ENCODE data around the gene FOXO1.

The FOXO1 gene

DNA sequence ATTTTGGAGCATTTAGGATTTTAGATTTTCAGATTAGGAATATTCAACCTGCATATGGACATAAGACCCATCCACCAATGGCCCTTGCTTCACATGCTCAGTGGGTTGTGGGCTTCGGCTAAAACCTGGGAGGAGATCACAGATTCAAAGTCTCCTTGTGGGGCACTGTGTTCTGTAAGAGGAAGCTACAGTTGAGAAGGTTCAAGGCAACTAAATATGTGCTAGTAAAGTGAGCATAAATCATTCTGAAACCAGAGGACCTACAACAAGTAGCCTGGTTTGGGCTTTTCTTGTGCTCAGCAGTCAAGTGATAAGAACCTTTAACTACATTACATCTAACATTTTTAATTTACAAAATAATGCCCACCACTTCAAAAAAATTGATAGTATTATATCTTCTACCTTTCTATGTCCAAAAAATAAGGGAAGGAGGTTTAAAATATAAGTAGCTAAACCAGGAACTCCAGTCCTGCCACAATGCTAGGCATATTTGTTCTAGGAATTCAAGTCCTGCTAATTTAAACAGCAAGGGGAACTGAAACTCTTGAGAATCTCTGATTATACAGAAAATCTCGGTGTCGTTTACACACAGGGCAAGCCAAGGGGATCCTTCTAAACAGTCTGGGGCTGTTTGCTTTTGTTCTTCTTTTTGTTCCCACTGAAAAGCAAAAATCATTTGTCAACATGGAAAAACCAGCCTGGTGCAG, 36.6 kb downstream of the FOXO1 start:
- Histone ChIP-seq H3K27ac (no peak overlapping the region), H3K4me3 (ENCODE audit: low read depth, low read length) (no peak overlapping the region)

GRCh38 chr13:40626977-40627376, 39.5 kb downstream of the FOXO1 start:
- no peak overlapping the region for H3K4me3 ChIP-seq (ENCODE audit: low read depth, low read length)
- DNase-seq = no peak
- H3K27me3 ChIP-seq (replicated peaks) = no peaks in the 10 kb centered on the region
- in situ Hi-C loops (cut with HindIII; ENCODE audit: low pct_ligation_motif_present, low sequenced_read_pairs) = no loop called here
- no peaks in the 10 kb centered on the region for H3K36me3 ChIP-seq (replicated peaks)
- no peak overlapping the region for H3K27ac ChIP-seq
- no peak for TF ChIP-seq CTCF (IDR thresholded peaks at IDR 0.05; ENCODE audit: low read depth, low read length, missing control alignments)

More for the DNA sequence above, 36.6 kb downstream of the FOXO1 start:
- in situ Hi-C loops (cut with HindIII; ENCODE audit: low pct_ligation_motif_present, low sequenced_read_pairs) = no loop called here
- H3K36me3 ChIP-seq (replicated peaks) = no peaks in the 10 kb centered on the region
- TF ChIP-seq CTCF (IDR thresholded peaks at IDR 0.05; ENCODE audit: low read depth, low read length, missing control alignments) = no peak
- DNase-seq = no peak
- H3K27me3 ChIP-seq (replicated peaks) = no peaks in the 10 kb centered on the region

DNA sequence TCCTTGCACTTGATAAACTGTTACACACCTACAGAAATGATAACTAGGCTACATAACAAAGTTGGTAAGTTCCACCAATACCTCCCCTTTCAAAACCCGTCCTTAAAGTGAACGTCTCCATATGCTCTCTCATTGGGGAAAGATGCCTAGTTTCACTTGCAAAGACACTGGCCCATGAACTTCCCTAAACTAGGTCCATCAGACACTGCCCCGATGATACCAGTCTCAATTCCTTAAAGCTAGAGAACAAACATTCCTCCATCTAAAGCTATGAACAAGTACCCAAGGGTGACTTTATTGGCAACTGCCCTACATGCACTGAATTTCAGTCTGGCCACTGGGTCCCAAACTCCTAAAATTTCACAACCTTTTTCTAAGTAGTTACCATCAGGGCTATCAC, 39.9 kb downstream of the FOXO1 start:
- no peak overlapping the region for H3K27ac ChIP-seq

DNA sequence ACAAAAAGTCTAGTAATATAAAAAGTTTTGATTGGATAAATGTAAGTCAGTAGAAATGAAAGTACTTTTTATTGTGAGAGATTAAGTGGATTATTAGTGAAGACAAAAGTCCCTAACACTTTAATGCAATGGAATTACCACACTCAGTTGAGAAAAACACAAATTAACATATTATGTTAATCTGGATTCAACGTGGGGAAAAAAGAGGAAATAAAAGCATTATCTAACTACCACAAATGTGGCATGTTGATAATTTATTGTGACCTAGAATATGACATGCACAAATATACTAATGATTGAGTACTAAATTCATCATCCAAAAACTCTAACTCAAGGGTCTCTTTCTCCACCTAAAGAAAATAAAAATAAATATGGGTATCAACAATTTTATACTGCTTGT, 41.5 kb downstream of the FOXO1 start:
- Histone ChIP-seq H3K27me3 (replicated peaks) (no peaks in the 10 kb centered on the region), H3K36me3 (replicated peaks) (no peaks in the 10 kb centered on the region), H3K4me3 (ENCODE audit: low read depth, low read length) (no peak overlapping the region), H3K27ac (no peak overlapping the region)
- DNase-seq = no peak
- in situ Hi-C loops (cut with HindIII; ENCODE audit: low pct_ligation_motif_present, low sequenced_read_pairs) = no loop called here
- no peak for TF ChIP-seq CTCF (IDR thresholded peaks at IDR 0.05; ENCODE audit: low read depth, low read length, missing control alignments)

More for the DNA sequence above, 39.9 kb downstream of the FOXO1 start:
- Histone ChIP-seq H3K4me3 (ENCODE audit: low read depth, low read length) (no peak overlapping the region), H3K36me3 (replicated peaks) (no peaks in the 10 kb centered on the region), H3K27me3 (replicated peaks) (no peaks in the 10 kb centered on the region)
- TF ChIP-seq CTCF (IDR thresholded peaks at IDR 0.05; ENCODE audit: low read depth, low read length, missing control alignments) = no peak
- no peak for DNase-seq
- in situ Hi-C loops (cut with HindIII; ENCODE audit: low pct_ligation_motif_present, low sequenced_read_pairs) = no loop called here

DNA sequence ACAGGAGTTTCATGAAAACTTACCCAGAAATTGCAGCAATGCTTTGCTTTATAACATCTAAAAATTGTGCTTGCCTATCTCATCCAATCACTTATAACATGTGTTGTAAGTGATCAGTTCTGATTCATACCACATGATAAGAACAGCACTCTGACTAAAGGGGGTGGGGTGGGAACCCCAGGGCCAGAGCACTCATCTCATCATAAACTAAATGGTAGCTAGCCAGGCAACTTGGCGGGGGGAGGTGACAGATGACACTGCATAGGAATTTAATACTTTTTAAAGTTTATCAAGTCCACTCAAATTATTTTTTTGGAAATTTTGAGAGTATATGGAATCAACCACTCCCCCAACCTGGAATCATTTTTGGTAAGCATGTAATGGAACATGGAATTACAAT, 42.1 kb downstream of the FOXO1 start:
- DNase-seq = peak; percentile 56
- no peaks in the 10 kb centered on the region for H3K27me3 ChIP-seq (replicated peaks)
- H3K36me3 ChIP-seq (replicated peaks) = no peaks in the 10 kb centered on the region
- H3K27ac ChIP-seq = no peak overlapping the region
- no peak for TF ChIP-seq CTCF (IDR thresholded peaks at IDR 0.05; ENCODE audit: low read depth, low read length, missing control alignments)
- no peak overlapping the region for H3K4me3 ChIP-seq (ENCODE audit: low read depth, low read length)
- in situ Hi-C loops (cut with HindIII; ENCODE audit: low pct_ligation_motif_present, low sequenced_read_pairs) = no loop called here

DNA sequence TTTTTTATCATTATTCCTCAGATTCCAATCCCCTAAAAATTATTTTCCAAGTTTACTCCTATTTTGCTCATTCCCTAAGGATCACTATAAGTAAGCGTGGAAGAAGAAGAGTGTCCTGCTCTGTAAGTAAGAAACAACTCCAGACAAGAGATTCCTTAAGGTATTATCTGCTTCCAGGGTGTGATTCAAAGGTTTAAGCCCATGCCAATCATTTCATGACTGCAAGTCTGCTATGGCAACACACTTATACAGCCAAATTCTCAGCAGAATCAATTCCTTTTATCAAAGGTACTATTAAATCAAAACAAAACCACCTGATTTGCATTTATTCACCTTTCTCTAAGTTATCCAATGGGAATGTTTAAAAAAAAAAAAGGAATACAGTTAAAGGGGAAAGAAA, 43.7 kb downstream of the FOXO1 start:
- no peak for TF ChIP-seq CTCF (IDR thresholded peaks at IDR 0.05; ENCODE audit: low read depth, low read length, missing control alignments)
- in situ Hi-C loops (cut with HindIII; ENCODE audit: low pct_ligation_motif_present, low sequenced_read_pairs) = no loop called here

More for the DNA sequence above, 43.7 kb downstream of the FOXO1 start:
- no peaks in the 10 kb centered on the region for H3K27me3 ChIP-seq (replicated peaks)
- no peak overlapping the region for H3K4me3 ChIP-seq (ENCODE audit: low read depth, low read length)
- no peak overlapping the region for H3K27ac ChIP-seq
- no peak for DNase-seq
- no peaks in the 10 kb centered on the region for H3K36me3 ChIP-seq (replicated peaks)
